ENCODE data around the gene SIGLEC11.
"Not testable (repeated sequence)": the region's sequence is repeated elsewhere in the genome, so short reads cannot be mapped to it uniquely, and the experiment has no call there.

Gene SIGLEC11

DNA sequence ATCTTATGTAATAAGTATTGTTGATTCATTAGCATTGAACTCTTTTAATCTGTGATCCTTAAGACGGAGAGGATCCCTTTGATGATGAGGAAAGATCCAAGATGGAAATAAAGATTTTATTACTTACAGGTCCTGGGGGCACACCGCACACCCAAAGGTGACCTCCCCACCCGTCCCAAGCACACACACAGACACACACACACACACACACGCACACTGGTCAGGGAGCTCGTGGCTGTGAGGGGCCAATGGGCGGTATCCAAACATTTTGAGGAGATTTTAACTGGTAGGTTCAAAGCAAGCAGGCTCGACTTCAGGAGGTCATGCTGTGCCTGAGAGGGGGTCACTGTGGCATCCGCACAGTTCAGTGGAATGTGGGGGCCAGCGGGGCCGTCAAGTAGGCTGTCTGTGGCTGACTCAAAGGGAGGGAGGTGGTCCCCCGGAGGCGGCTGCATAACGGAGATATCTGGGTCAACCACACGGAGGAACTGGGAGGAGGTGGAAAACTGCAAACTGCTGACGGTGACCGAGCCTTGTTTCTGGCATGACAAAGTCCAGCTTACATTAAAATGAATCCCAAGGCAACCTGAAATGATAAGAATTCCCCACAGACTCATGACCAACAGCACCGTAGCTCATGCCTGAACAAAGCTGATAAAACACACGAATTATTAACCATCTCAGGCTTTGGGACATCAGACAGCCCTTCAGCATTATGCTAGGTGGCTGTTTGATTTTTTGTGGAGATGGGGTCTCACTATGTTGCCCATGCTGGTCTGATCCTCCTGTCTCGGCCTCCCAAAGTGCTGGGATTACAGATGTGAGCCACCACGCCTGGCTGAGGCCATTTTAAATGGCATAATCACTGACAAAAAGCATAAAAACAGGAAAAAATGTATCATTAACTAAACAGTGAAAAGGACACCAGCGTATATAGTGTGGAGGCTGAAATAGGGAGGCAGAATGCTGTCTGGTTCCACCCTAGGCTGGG lies 20.9 kb upstream of the SIGLEC11 start:
- DNase-seq, result no peak

DNA sequence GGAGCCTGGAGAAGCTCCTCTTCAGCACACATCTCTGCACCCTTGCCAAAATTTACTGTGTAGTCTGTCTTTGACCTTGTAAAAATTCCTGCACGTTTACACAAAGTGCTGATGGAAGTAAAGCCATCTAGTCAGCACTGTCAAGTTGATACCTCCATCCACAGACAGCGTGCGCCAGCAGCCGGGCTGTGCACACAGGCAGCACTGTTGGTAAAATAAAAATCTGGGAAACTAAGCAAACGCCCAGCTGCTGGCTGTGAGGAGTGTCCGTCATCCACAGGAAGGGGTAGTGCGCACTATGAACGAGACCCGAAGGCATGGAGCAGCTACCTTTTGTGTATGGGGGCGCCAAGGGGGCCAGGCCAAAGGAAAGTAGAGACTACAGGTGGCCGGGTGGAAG lies 17.4 kb upstream of the SIGLEC11 start:
- no peak for DNase-seq

DNA sequence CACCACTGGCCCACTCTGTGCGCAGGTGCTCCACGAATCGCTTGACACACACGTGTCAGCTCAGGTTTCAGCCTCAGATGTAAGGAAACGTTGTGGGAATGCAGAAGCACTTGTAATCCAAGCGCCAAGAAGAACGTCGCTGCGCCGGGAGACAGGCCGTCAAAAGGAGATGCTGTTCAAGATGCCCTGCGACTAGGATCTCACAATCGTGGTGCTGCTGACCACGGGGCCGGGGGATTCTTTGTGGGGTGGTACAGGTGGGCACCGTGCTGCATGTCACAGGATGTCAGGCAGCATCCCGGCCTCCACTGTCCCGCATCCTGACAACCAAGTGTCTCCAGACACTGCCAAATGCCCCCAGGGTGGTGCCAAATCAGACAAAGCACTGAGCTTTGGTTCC lies 16.9 kb upstream of the SIGLEC11 start:
- no peak for DNase-seq

DNA sequence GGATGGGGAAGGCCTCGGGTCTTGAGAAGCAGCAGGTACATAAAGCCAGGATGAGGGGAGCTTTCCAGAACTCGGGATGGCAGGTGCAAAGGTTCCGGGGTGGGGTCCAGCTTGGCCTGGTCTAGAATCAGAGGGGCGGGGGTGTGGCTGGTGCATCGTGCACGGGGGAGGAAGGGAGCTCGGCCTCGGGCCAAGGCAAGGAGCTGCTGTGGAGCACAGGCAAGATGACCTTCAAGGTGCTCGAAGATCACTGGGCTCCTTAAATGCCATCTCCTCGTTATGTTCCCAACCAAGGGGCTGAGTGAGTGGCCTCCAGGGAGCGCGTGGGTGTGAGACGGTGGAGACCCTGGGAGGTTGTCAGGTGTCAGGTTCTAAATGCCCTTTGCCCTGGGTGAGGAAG lies 16.1 kb upstream of the SIGLEC11 start:
- DNase-seq, result no peak

DNA sequence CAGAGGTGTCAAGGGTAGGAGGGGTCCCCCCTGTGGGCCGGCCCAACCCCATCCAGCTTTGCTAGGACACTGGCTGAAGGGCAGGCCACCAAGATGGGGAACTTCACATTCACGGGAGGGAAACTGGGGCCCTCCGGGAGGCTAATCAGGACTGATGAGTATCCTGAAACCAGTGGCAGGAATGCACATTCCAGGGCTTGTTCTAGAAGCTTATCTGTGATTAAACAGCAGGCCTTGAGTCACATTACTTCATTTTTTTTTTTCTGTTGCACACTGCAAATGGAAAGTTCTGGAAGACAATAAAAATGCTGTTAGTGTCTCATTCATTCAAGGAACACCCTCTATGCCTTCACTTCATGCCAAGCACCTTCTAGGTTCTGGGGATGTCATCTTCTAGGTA lies 15.5 kb upstream of the SIGLEC11 start:
- no peak for DNase-seq

DNA sequence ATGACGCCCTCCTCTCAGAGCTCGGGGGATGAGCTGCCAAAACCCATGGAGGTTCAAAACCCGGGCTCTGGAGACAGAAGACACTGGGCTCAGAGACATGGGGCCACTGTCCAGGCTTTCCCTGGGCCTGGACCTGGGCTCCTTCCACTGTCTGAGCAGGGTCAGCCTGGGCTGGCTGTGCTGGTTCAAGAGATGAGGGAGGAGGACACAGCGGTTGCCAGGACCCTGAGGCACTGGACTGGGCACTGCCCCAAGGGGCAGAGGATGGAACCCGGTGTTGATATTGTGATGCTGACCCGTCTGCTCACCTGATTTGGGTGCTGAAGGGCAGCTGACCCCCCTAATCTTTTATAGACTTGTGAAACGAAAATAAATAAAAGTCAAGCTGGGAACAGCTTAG lies 14.1 kb upstream of the SIGLEC11 start:
- no peak for DNase-seq

DNA sequence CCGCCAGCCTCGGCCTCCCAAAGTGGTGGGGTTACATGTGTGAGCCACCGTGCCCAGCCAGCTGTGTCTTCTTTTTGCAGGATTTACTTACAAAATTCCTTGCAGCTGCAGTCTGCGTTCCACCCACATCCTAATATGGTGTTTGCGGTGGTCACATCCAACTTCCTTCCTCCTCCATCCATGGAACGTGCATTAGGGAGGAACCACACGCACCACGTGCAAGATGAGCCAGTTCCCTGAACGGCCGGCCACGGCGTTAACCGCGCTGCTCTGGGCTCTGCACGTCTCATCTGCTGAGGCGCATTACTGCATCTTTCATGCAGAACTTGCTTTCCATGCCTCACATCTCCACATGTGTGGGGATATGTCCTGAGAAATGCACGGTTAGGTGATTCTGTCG lies 13.0 kb upstream of the SIGLEC11 start:
- DNase-seq, result no peak

DNA sequence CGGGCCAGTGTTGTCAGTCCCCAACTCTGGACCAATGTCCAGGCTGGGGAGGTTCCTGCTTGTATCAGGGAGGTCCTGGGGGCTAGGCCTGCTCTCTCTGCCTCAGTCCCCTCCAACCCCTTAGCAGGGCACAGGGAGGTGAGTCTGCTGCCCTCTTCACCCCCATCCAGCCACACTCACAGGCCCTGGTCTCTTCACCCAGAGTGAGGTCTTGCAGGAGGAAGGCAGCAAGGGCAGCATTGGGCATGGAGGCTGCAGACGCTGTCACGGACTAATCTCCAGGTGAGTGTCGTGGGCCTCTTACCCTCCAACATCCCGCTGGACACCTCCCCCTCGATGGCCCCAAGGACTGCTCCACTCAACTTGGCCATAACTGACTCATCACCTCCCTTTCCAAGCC lies 11.9 kb upstream of the SIGLEC11 start:
- DNase-seq, result no peak

DNA sequence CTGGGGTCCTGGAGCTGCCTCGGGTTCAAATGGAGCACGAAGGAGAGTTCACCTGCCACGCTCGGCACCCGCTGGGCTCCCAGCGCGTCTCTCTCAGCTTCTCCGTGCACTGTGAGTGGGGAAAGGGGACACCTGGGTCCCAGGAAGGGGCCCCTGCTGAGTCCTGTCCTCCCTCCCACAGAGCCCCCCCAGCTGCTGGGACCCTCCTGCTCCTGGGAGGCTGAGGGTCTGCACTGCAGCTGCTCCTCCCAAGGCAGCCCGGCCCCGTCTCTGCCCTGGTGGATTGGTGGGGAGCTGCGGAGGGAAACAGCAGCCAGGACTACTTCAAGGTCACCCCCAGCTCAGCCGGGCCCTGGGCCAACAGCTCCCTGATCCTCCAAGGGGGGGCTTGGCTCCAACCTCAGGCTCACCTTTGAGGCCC lies 11.0 kb upstream of the SIGLEC11 start:
- DNase-seq, result no peak

DNA sequence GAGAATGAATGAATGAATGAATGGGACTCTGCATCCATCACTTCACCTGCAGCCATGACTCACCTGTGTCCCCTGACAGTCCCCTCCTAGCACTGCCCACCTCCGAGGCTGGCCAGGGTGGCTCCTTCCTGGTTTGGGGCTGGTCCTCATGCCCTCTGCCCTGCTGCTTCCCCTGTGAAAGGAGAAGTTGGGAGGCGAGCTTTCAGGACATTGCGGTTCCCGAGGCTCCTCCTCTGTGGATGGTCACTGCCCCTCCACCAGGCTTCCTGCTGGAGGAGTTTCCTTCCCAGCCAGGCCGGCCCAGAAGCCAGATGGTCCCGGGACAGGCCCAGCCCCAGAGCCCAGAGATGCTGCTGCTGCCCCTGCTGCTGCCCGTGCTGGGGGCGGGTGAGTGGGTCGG lies 8.4 kb upstream of the SIGLEC11 start:
- not testable (repeated sequence) for DNase-seq

DNA sequence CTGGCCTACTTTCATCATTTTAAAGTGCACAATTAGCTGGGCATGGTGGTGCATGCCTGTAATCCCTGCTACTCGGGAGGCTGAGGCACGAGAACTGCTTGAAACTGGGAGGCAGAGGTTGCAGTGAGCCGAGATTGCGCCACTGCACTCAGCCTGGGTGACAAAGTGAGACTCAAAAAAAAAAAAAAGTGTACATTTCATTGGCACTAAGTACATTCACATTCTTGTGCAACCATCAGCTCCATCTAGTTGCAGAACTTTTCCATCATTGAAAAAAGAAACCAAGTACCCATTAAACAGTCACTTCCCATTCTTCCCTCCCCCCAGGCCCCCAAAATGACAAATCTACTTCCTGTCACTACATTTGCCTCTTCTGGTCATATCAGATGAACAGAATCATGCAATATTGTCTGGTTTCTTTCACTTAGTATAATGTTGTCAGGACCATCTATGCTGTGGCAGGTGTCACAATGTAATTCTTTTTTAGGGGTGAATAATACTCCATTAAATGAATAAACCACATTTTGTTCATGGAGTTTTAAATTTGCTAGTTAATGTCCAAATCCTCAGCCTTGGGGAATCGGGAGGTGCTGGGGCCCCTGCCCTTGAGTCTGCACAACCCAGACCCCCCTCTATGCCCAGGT lies 7.4 kb upstream of the SIGLEC11 start:
- no peak for DNase-seq

DNA sequence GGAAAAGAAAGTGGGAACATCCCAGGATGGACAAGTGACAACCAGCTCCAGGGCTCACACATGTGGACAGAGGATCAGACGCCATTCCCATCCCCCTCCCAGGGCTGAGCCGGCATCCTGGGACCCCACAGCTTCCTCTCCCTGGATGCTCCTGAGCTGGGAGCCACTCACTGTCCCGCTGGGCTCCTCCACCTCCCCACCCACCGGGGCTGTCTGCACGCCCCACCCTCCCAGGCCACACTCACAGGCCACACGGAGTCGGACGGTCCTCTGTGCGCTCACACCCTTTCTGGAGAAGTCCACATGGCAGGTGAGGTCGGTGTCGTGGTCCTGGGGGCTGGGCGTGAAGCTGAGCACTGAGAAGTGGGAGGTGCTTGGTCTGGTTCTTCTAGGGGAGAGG lies 1.1 kb downstream of the SIGLEC11 start:
- not testable (repeated sequence) for DNase-seq

DNA sequence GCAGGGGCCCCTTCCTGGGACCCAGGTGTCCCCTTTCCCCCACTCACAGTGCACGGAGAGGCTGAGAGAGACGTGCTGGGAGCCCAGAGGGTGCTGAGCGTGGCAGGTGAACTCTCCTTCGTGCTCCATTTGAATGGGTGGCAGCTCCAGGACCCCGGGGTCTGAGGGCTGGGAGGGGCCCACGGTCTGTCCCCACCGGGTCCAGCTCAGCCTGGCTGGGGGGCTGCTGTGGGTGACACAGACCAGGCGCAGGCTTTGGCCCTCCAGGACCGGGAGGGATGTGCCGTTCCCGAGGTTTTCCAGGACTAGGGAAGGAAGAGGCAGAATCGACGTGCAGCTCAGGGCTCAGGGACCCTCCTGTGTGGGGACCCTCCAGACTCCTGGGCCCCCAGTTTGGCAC lies 2.4 kb downstream of the SIGLEC11 start:
- DNase-seq, result not testable (repeated sequence)

DNA sequence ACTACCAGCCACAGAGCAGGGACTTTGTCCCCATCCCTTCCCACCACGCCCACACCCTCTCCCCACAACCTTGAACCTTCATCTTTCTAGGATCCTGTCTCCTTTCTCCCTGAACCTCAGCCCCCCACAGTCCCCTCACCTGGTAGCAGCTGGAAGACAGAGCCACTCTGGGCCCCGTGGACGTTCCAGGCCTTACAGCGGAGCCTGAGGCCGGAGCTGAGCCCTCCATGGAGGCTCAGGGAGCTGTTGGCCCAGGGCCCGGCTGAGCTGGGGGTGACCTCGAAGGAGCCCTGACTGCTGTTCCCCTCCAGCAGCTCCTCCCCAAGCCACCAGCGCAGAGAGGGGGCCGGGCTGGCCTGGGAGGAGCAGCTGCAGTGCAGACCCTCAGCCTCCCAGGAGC lies 2.8 kb downstream of the SIGLEC11 start:
- DNase-seq, result not testable (repeated sequence)

DNA sequence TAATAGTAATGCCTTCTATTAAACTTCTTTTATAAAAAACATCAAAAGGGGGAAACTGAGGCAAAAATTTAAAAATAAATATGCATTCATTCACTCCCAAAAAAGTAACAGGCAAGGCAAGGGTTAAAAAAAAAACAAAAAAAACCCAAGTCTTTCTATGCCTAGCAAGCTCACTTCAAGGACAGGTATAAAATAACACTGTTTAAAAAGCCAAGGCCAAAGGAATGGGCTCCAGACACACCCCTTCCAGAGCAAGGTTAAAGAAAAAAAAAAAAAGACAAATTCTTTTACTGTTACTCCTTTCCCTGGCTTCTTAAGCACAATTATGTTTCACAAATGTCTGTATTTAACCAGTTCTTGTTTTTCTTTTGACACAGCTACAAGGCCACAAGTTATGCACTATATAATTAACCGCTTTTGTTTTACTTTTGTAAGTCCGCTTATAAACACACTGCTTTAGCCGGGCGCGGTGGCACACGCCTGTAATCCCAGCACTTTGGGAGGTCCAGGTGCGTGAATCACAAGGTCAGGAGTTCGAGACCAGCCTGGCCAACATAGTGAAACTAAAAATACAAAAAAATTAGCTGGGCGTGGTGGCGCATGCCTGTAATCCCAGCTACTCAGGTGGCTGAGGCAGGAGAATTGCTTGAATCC lies 3.6 kb downstream of the SIGLEC11 start:
- DNase-seq, result no peak

DNA sequence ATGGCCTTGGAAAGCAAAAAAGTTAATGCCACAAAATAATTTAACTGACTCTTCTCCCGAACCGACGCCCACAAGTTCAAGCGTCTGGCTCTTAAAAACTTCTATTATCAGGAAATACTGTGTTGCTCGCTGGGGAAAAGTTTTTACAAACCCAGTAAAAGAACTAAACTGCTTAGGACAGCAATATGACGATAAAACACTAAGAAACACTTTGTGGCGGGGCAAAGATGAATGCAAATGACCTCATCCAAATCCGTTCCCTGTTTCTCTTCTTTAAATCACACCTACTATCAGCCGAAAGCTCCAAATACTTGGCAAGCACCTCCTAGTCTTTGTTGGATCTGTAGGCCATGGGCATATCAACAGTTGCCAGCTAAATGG lies 4.9 kb downstream of the SIGLEC11 start:
- DNase-seq, result no peak

DNA sequence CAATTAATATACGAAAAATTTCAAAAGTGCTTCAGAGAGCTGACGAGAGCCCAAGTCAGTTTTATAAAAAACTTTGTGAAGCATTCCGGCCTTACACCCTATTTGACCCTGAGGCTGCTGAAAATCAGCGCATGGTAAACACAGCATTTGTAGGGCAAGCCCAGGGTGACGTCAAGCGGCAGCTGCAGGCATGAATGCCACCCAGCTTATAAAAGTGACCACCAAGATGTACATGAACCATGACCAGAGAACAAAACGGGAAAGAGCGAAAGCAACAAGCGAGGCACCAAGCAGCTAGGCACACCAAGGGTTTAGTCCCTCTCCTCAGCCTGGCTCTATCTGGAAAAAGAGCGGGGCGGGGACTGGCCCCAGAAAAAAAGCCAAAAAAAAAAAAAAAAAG lies 6.0 kb downstream of the SIGLEC11 start:
- no peak for DNase-seq

DNA sequence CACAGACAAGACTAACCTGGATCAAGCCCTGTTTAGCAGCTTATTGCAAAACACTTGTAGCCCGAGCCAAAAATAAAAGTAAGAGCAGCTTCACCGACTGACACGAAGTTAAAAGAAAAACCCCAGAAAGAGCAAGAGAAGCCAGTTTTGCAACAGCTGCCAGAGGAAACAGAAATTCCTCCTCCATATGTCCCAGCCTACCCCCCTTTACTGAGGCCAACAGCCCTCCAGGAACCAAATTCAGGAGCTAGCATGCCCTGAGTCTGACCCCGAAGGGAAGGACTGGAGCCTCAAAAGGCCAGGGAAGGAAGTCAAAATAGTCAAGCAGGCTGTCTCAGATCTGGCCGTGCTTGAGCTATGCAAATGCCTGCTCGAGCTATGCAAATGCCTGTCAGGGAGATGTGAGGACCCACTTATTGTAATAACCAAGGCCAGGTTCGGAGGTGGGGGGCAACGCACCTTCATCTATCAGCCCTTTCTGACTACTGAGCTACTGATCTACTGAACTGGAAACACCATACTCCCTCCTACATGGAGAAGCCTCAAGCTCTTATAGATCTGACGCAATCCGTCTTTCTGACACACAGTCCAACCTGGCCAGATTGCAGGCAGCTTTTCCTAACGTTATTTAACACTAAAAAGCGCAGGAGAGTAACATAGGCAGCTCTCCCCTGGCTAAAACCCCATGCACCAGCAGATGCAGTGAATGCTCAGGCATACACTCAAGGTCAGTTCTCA lies 6.7 kb downstream of the SIGLEC11 start:
- no peak for DNase-seq

DNA sequence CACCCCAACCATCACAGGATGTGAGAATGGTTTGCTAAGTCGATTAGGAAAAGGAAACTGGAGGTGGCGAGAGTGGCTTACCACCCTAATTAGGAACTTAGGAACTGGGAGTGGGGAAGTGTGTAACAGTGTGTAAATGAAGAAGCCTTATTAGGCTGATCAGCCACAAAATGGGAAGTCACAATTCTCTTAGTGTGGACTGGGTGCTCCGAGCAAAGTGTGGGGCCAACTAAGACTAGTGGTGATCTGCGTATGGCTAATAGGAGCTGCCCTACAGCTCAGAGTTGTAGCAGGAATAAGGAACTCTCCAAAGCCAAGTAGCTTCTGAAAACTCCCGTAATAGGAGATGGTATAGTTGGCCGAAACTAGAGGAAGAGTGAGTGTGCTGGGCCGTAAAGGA lies 7.6 kb downstream of the SIGLEC11 start:
- DNase-seq, result no peak

DNA sequence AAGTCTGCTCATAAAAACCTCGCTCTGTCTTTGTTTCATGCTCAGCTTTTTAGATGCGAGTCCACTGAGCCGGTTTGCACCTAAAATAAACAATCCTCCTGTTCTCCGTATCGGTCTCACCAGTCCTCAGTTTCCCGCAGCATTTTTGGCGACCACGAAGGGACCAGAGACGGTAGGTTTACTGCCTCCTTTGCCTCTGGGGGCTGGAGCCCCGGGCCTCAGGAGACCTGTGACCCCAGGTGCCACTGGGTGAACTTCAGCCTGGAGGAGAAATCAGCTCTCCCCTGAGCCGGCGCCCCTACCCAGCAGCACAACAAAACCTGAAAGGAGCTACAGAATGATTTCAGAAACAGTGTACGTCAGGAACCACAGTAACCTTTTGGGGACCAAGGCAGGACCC lies 8.1 kb downstream of the SIGLEC11 start:
- no peak for DNase-seq

DNA sequence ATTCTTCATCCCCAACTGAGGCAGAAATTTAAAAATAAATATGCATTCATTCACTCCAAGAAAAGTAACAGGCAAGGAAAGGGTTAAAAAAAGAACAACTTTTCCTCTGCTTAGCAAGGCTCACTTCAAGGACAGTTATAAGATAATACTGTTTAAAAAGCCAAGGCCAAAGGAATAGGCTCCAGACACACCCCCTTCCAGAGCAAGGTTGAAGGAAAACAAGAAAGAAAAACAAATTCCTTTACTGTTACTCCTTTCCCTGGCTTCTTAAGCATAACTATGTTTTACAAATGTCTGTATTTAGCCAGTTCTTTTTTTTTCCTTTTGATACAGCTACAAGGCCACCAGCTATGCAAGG lies 8.5 kb downstream of the SIGLEC11 start:
- no peak for DNase-seq

DNA sequence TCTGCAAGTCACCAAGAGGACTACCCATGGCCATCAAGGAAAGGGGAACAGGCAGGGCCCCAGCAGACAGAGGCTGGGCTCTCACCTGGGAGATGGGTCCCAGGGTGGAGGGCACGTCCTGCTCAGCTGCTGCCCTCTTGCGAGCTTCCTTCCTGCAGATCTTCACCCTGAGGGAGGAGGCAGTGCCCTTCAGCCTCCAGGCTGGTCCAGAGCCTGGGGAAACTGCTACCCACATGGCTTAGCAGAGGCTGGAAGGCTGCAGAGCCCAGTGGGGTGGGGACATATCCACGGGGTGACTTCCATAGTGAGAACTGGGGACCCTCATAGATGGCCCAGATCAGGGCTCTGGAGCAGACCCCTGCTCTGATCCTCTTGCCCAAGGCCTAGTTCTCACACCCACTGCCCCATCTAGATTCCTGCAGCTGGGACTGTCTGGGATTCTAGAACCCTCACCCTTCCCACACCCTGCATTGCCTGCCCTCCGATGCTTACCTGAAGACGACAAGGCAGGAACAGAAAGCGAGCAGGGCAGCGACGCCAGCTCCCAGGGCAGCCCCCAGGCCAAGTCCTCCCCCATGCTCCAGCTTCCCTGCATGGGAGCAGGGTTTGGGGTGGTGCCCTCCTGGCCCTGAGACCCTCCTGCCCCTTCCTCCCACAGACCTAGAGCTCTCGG lies 9.0 kb downstream of the SIGLEC11 start:
- no peak for DNase-seq
